Type B pancreatic cell (in vitro differentiated cells): Measurements from ENCODE around the gene PUS10. TPM values are rescaled to one million over a fixed set of nuclear protein-coding genes. Genes with fewer than 3 reads are reported as not detected.

ENCODE experiments used
- DNase-seq: peaks from one replicate; pipeline ENCODE4 v3.0.0; 2021; ENCODE audit warnings: mixed read lengths; ENCODE audit not compliant: unreplicated experiment; ENCODE audit errors: extremely low spot score
- H3K27ac Mint-ChIP-seq: 2 replicates; pipeline ENCODE4 v1.8.0; 2021; ENCODE audit warnings: mild to moderate bottlenecking, mixed read lengths
- H3K27me3 Mint-ChIP-seq: 2 replicates; pipeline ENCODE4 v1.8.0; 2021; ENCODE audit warnings: mixed read lengths
- H3K36me3 Mint-ChIP-seq: 2 replicates; pipeline ENCODE4 v1.8.0; 2021; ENCODE audit warnings: mixed read lengths
- H3K4me1 Mint-ChIP-seq: one replicate; pipeline ENCODE4 v1.8.0; 2021; ENCODE audit warnings: mixed read lengths; ENCODE audit not compliant: unreplicated experiment
- H3K4me3 Mint-ChIP-seq: 2 replicates; pipeline ENCODE4 v1.8.0; 2021; ENCODE audit warnings: mild to moderate bottlenecking, mixed read lengths
- H3K9me3 Mint-ChIP-seq: 2 replicates; pipeline ENCODE4 v1.8.0; 2021; ENCODE audit warnings: mixed read lengths
- total RNA-seq: library from RNA; stranded (reverse); gene quantifications from 2 replicates; pipeline ENCODE4 v1.2.1, GENCODE V29; 2021; ENCODE audit warnings: low replicate concordance
- TF ChIP-seq, protein P1 (sequence below): fragments of 200-600 bp; sonication (generic); conservative IDR thresholded peaks from 2 replicates; pipeline ENCODE4 v1.5.0; 2021; ENCODE audit warnings: antibody characterized with exemption, mild to moderate bottlenecking

PUS10 gene
- total RNA-seq, 1 donor from 2014 or later = 6.3 TPM

GRCh38 chr2:60964651-60965498, 53.2 kb downstream of the PUS10 start:
- TF ChIP-seq, protein P1, sequence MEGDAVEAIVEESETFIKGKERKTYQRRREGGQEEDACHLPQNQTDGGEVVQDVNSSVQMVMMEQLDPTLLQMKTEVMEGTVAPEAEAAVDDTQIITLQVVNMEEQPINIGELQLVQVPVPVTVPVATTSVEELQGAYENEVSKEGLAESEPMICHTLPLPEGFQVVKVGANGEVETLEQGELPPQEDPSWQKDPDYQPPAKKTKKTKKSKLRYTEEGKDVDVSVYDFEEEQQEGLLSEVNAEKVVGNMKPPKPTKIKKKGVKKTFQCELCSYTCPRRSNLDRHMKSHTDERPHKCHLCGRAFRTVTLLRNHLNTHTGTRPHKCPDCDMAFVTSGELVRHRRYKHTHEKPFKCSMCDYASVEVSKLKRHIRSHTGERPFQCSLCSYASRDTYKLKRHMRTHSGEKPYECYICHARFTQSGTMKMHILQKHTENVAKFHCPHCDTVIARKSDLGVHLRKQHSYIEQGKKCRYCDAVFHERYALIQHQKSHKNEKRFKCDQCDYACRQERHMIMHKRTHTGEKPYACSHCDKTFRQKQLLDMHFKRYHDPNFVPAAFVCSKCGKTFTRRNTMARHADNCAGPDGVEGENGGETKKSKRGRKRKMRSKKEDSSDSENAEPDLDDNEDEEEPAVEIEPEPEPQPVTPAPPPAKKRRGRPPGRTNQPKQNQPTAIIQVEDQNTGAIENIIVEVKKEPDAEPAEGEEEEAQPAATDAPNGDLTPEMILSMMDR = no peak
- no peak for DNase-seq
- Mint-ChIP-seq H3K9me3 (no peaks in the 10 kb centered on the region), H3K4me1 (no peaks in the 10 kb centered on the region), H3K27ac (peak overlapping the region; percentile 61), H3K4me3 (no peak overlapping the region), H3K27me3 (no peaks in the 10 kb centered on the region), H3K36me3 (no peaks in the 10 kb centered on the region)

DNA sequence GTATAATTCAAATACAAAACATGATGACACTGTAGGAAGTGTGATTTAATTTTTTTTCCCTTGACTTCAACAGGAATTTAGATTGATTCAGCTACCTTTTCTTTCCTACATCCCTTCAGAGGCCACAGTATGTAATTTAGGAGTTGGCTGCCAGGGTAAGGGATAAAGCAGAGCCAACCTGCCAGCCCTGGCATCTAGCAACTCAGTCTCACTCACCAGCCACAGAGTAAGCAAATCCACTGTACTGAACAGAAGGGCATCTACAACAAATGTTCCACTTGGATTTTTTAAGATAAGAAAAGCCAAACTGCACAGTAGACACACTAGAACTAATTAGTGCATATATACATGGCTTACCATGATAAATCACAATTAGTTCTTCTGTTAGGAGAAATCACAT, 54.9 kb downstream of the PUS10 start:
- peak overlapping the region; percentile 1 for H3K4me3 Mint-ChIP-seq
- TF ChIP-seq, protein P1 = no peak

DNA sequence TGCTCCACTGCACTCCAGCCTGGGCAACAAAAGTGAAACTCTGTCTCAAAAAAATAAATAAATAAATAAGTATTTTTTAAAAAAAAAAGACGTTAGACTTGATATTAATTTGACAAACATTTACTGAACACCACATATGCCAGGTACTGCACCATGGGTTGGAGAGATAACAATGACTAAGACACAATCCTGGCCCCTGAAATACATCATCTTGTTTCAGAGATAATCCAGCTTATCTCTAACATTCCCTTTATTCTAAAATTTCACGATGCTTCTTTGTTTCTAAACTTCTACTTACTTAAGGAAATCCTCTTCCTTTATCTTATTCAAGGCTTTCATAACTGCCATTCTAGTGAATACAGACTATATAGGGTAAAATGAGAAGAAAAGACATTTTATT, 55.5 kb downstream of the PUS10 start:
- Mint-ChIP-seq H3K27me3 (no peaks in the 10 kb centered on the region), H3K9me3 (no peaks in the 10 kb centered on the region), H3K36me3 (no peaks in the 10 kb centered on the region), H3K4me3 (peak overlapping the region; percentile 1), H3K27ac (peak overlapping the region; percentile 75), H3K4me1 (peaks cover 4% of the 10 kb centered on the region)
- TF ChIP-seq, protein P1 = no peak
- no peak for DNase-seq

More for the DNA sequence above, 54.9 kb downstream of the PUS10 start:
- Mint-ChIP-seq H3K4me1 (peaks cover 4% of the 10 kb centered on the region), H3K27me3 (no peaks in the 10 kb centered on the region), H3K9me3 (no peaks in the 10 kb centered on the region), H3K27ac (peak overlapping the region; percentile 75), H3K36me3 (no peaks in the 10 kb centered on the region)
- no peak for DNase-seq

- no peak overlapping the region for H3K4me3 Mint-ChIP-seq
- no peak for DNase-seq
- TF ChIP-seq, protein P1 = no peak
- H3K27ac Mint-ChIP-seq = no peak overlapping the region
- no peaks in the 10 kb centered on the region for H3K9me3 Mint-ChIP-seq
- peaks cover 4% of the 10 kb centered on the region for H3K4me1 Mint-ChIP-seq
- H3K36me3 Mint-ChIP-seq = no peaks in the 10 kb centered on the region
- H3K27me3 Mint-ChIP-seq = no peaks in the 10 kb centered on the region
These were observed 56.6 kb downstream of the PUS10 start for GRCh38 chr2:60961457-60961856.

GRCh38 chr2:60960706-60961105, 57.3 kb downstream of the PUS10 start:
- Mint-ChIP-seq H3K4me1 (peaks cover 4% of the 10 kb centered on the region), H3K27ac (no peak overlapping the region), H3K9me3 (no peaks in the 10 kb centered on the region), H3K36me3 (no peaks in the 10 kb centered on the region), H3K27me3 (no peaks in the 10 kb centered on the region), H3K4me3 (no peak overlapping the region)
- DNase-seq = no peak
- TF ChIP-seq, protein P1 = no peak
